ENCODE data around the gene FAM120A.

The FAM120A gene

GRCh38 chr9:93512170-93512812 is 60.8 kb downstream of the FAM120A start:
- peak; percentile 26 for DNase-seq

GRCh38 chr9:93513606-93514005 is 62.1 kb downstream of the FAM120A start:
- DNase-seq: no peak

- DNase-seq: no peak
Measured at GRCh38 chr9:93517331-93517730, 65.8 kb downstream of the FAM120A start.

- DNase-seq: no peak
Measured at GRCh38 chr9:93520523-93520922, 69.0 kb downstream of the FAM120A start.

GRCh38 chr9:93522736-93523135 is 71.3 kb downstream of the FAM120A start:
- DNase-seq: no peak

- no peak for DNase-seq
Measured at GRCh38 chr9:93523518-93524144, 72.1 kb downstream of the FAM120A start.

GRCh38 chr9:93525476-93525875 is 74.0 kb downstream of the FAM120A start:
- no peak for DNase-seq

GRCh38 chr9:93531374-93531773 is 79.9 kb downstream of the FAM120A start:
- no peak for DNase-seq

GRCh38 chr9:93532141-93532540 is 80.7 kb downstream of the FAM120A start:
- no peak for DNase-seq

- no peak for DNase-seq
Measured at GRCh38 chr9:93533863-93534262, 82.4 kb downstream of the FAM120A start.

- DNase-seq: no peak
Measured at GRCh38 chr9:93536167-93536566, 84.7 kb downstream of the FAM120A start.

GRCh38 chr9:93536874-93537273 is 85.4 kb downstream of the FAM120A start:
- DNase-seq: no peak

GRCh38 chr9:93540305-93540704 is 88.8 kb downstream of the FAM120A start:
- DNase-seq: no peak

GRCh38 chr9:93541005-93541404 is 89.5 kb downstream of the FAM120A start:
- DNase-seq: no peak

- no peak for DNase-seq
Measured at GRCh38 chr9:93541581-93542349, 90.3 kb downstream of the FAM120A start.

- no peak for DNase-seq
Measured at GRCh38 chr9:93543117-93543516, 91.6 kb downstream of the FAM120A start.

GRCh38 chr9:93546356-93546755 is 94.9 kb downstream of the FAM120A start:
- no peak for DNase-seq

GRCh38 chr9:93549611-93550010 is 98.1 kb downstream of the FAM120A start:
- DNase-seq: no peak

GRCh38 chr9:93552923-93553322 is 101.4 kb downstream of the FAM120A start:
- no peak for DNase-seq

GRCh38 chr9:93555370-93555769 is 103.9 kb downstream of the FAM120A start:
- DNase-seq: no peak

- DNase-seq: no peak
Measured at GRCh38 chr9:93557366-93558137, 106.1 kb downstream of the FAM120A start.

GRCh38 chr9:93558503-93558902 is 107.0 kb downstream of the FAM120A start:
- DNase-seq: no peak

- no peak for DNase-seq
Measured at GRCh38 chr9:93560991-93561390, 109.5 kb downstream of the FAM120A start.

Data from GF-D8 (cell line).